Mesenteric fat pad (tissue), 1 donor: ENCODE results near the gene DISC1. TPM values are rescaled to one million over a fixed set of nuclear protein-coding genes. Genes with fewer than 3 reads are reported as not detected.
"Not testable (repeated sequence)": the region's sequence is repeated elsewhere in the genome, so short reads cannot be mapped to it uniquely, and the experiment has no call there.

Experiments used
- DNase-seq: peaks from one replicate; pipeline ENCODE4 v3.0.0-alpha.2; 2020; ENCODE audit warnings: low spot score
- total RNA-seq: library from RNA; stranded (reverse); fragmentation: NEBNext Ultra II Directional; extraction: Animal tissue kit (Norgen Biotek cat#: 25700); gene quantifications from one replicate; pipeline ENCODE4 v1.2.1, GENCODE V29; 2021
- donor health status: DM: yes; HTN: yes; CAD: no.

DISC1 gene
- total RNA-seq, 1 donor from 2014 or later: 13.0 TPM

- no peak for DNase-seq
Observed at GRCh38 chr1:231634323-231635013, 7.9 kb downstream of the DISC1 start.

DNA sequence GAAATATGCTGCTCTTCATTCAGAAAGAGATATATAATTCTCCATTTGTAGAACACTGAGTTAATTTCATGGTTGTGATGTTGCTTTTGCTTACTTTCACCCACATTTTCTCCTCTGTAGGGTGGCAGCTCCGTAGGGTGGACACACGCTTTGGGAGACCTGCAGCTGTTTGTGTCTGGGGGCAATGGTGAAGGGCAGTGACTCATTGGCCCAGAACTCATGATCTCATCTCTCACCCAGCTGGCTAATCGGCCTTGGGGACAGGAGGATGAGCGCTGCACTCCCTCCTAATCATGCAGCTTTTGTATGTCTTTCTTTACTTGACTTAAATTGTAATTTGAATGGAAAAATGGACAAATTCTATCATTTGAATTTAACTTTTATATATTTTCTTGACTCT, 9.6 kb downstream of the DISC1 start:
- DNase-seq: no peak

- not testable (repeated sequence) for DNase-seq
Observed at GRCh38 chr1:231636922-231637321, 10.3 kb downstream of the DISC1 start.

DNA sequence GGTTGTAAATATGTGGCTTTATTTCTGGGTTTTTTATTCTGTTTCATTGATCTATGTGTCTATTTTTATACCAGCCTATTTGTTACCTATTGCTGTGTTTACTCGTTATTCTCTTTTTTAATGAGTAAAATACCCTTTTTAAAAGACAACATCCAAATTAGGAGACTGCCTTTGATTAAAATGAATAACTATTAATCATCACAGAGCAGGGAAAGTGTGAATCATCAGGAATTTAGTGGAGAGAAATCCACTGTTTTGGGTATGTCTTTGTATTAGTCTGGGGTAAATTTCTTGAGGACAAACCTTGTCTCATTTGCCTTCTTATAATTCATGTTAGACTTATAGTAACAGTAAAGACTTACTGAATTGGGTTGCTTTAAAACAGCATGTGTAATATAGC, 12.1 kb downstream of the DISC1 start:
- DNase-seq: no peak

DNA sequence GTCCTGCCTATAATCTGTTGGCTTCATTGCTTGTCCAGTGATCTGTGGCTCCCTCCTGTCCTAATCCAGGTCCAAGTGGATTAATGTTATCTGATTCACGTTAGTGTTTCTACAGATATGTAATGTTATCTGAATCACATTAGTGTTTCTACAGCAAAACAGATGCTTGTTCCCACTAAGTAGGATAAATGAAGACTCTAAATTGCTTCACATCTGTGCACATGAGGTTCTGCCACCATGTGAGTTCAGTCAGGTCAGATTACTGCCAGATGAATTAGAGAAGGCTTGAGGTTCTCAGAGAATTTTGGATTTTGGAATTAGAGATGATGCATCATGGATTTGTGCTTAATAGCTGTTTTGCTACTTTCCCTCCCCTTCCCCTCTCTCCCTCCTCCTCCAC, 13.2 kb downstream of the DISC1 start:
- no peak for DNase-seq

GRCh38 chr1:231641444-231641843, 14.9 kb downstream of the DISC1 start:
- DNase-seq: not testable (repeated sequence)

GRCh38 chr1:231642061-231642460, 15.5 kb downstream of the DISC1 start:
- DNase-seq: not testable (repeated sequence)

GRCh38 chr1:231642618-231643017, 16.0 kb downstream of the DISC1 start:
- no peak for DNase-seq

DNA sequence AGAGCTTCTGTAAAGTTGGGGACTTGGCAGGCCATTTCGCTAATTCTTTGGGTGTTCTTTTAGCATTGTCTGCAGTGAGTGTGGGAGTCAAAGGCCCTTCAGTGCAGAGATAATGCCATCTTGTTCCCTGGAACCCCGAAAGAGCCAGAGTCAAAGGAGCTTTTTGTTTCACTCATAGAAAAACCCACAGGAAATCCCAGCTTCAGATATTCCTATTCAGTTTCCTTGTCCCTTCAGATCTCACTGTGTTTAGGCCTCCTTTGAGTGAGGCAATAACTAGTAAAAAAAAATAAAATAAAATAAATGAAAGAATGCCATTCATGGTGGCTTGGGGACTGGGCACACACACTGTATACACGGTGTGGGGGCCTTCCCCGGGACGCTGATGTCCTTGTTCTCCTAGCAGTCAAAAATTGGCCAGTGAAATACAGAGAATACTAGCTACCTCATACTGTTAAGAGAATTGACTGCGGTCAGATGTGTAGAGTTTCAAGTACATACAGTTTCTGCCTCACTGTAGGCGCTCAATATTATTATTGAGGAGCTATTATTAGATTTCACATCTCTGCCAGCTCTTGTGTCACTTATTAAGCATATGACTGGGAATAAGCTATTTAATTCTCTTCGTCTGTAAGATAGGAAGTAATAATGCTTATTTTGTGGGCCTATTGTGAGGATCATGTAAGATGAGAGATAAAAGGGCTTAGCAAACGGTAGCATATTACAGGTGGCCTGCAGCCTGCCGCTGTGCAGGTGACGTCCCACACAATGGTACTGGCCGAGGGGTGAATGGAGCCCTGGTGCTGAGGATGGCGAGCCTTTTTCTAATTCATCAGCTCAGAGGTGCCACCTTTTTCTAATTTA, 16.7 kb downstream of the DISC1 start:
- DNase-seq: no peak

DNA sequence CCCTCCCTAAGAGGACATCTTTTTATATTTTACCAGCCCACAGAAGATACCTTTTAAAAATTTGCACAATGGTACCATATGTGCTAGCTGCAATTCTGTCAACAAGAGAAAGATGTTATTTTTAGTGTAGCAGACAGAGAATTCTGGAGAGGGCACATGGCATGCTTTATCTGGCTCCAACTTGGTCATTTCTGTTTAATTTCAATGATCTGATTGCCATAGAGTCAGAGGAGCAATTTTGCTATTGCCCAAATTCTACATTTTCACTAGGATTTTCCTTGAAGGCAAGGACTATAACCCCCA, 17.3 kb downstream of the DISC1 start:
- no peak for DNase-seq

DNA sequence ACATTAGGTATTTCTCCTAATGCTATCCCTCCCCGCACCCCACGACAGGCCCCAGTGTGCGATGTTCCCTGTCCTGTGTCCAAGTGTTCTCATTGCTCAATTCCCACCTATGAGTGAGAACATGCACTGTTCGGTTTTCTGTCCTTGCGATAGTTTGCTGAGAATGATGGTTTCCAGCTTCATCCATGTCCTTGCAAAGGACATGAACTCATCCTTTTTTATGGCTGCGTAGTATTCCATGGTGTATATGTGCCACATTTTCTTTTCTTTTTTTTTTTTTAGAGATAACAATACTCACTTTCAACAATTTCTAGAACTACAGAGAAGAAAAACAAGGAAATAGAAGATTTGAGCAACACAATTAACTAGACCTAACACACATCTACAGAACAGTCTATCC, 19.0 kb downstream of the DISC1 start:
- DNase-seq: not testable (repeated sequence)

- not testable (repeated sequence) for DNase-seq
Observed at GRCh38 chr1:231646165-231646564, 19.6 kb downstream of the DISC1 start.

GRCh38 chr1:231651621-231652260, 25.2 kb downstream of the DISC1 start:
- DNase-seq: not testable (repeated sequence)

- DNase-seq: no peak
Observed at GRCh38 chr1:231653632-231654031, 27.0 kb downstream of the DISC1 start.

DNA sequence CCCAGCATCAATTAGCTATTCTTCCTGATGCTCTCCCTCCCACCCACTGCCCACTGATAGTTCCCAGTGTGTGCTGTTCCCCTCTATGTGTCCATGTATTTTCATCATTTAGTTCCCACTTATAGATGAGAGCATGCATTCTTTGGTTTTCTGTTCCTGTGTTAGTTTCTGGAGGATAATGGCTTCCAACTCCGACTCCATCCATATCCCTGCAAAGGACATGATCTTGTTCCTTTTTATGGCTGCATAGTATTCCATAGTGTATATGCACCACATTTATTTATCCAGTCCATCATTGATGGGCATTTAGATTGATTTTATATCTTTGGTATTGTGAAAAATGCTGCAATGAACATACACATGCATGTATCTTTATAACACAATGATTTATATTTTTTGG, 30.2 kb downstream of the DISC1 start:
- no peak for DNase-seq

DNA sequence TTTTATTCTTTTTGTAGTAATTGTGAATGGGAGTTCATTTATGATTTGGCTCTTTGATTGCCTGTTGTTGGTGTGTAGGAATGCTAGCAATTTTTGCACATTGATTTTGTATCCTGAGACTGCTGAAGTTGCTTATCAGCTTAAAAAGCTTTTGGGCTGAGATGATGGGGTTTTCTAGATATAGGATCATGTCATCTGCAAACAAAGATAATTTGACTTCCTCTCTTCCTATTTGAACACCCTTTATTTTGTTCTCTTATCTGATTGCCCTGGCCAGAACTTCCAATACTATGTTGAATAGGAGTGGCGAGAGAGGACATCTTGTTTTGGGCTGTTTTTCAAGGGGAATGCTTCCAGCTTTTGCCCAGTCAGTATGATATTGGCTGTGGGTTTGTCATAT, 31.6 kb downstream of the DISC1 start:
- DNase-seq: not testable (repeated sequence)

DNA sequence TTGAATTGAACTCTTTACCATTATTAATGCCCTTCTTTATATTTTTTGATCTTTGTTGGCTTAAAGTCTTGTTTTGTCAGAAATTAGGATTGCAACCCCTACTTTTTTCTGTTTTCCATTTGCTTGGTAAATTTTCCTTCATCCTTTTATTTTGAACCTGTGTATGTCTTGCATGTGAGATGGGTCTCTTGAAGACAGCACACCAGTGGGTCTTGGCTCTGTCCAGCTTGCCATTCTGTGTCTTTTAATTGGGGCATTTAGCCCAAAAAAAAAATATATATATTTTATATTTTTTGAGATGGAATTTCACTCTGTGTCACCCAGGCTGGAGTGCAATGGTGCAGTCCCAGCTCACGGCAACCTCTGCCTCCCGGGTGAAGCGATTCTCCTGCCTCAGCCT, 33.6 kb downstream of the DISC1 start:
- no peak for DNase-seq

GRCh38 chr1:231663211-231663792, 36.7 kb downstream of the DISC1 start:
- no peak for DNase-seq

- no peak for DNase-seq
Observed at GRCh38 chr1:231665101-231665500, 38.5 kb downstream of the DISC1 start.

DNA sequence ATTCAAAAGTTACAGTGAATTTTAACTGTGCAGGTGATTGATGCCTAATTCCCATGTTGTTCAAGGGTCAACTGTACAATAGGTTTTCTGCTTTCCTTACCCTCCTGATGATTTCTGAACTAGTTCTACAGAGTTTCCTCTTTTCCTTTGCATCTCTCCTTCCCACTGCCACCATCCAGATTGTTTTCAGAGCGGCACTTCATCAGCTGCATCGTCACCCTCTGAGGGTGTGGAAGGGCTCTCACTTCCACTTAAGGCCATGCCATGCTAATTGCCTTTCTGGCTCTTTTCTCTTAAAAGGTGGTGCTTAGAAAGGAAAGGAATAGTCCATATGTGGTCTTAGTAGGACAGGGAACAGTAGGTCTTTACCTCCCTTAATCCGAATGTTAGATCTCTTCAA, 39.1 kb downstream of the DISC1 start:
- no peak for DNase-seq

- DNase-seq: no peak
Observed at GRCh38 chr1:231666220-231666936, 39.8 kb downstream of the DISC1 start.
